ENCODE results near the gene PHACTR1. TPM values are rescaled to one million over a fixed set of nuclear protein-coding genes. Genes with fewer than 3 reads are reported as not detected.
"Not testable (repeated sequence)": the region's sequence is repeated elsewhere in the genome, so short reads cannot be mapped to it uniquely, and the experiment has no call there.

Gene PHACTR1
- total and polyA plus RNA-seq, 7 donors, result 0.60 to 7.5 (median 3.7) TPM

GRCh38 chr6:13157293-13157692 lies 440.7 kb downstream of the PHACTR1 start:
- intact Hi-C loops (cut with DNase I), result no loop called here

GRCh38 chr6:13159300-13159699 lies 442.7 kb downstream of the PHACTR1 start:
- Histone ChIP-seq H3K27ac (no peak overlapping the region), H3K36me3 (no peaks in the 10 kb centered on the region), H3K9me3 (no peaks in the 10 kb centered on the region), H3K4me3 (no peak overlapping the region), H3K4me1 (no peaks in the 10 kb centered on the region), H3K27me3 (no peaks in the 10 kb centered on the region)
- intact Hi-C loops (cut with DNase I), result no loop called here
- TF ChIP-seq EP300 (IDR thresholded peaks at IDR 0.05), result no peak
- TF ChIP-seq POLR2A (IDR thresholded peaks at IDR 0.05), result no peak
- 67 to 86% methylated on average over 3 of the region's 3 CpGs for WGBS, 2 donors
- DNase-seq, result no peak

More at GRCh38 chr6:13157293-13157692, 440.7 kb downstream of the PHACTR1 start:
- 93 to 96% methylated on average over 4 of the region's 4 CpGs for WGBS, 2 donors
- no peak for DNase-seq
- no peaks in the 10 kb centered on the region for H3K36me3 ChIP-seq
- no peak overlapping the region for H3K27ac ChIP-seq
- H3K4me1 ChIP-seq, result peaks cover 0 to 10% (median 3%) of the 10 kb centered on the region in 4 donors
- H3K4me3 ChIP-seq, result no peak overlapping the region
- no peaks in the 10 kb centered on the region for H3K9me3 ChIP-seq
- no peaks in the 10 kb centered on the region for H3K27me3 ChIP-seq
- TF ChIP-seq EP300 (IDR thresholded peaks at IDR 0.05), result no peak

GRCh38 chr6:13159822-13160221 lies 443.3 kb downstream of the PHACTR1 start:
- WGBS, 2 donors, result 95% methylated on average over 5 of the region's 5 CpGs
- intact Hi-C loops (cut with DNase I), result not testable (repeated sequence)

GRCh38 chr6:13163161-13163944 lies 446.8 kb downstream of the PHACTR1 start:
- Histone ChIP-seq H3K27ac (no peak overlapping the region), H3K4me3 (no peak overlapping the region), H3K27me3 (no peaks in the 10 kb centered on the region), H3K9me3 (no peaks in the 10 kb centered on the region), H3K4me1 (no peaks in the 10 kb centered on the region), H3K36me3 (no peaks in the 10 kb centered on the region)
- WGBS, 2 donors, result 69 to 84% methylated on average over 2 of the region's 2 CpGs
- intact Hi-C loops (cut with DNase I), result no loop called here
- no peak for TF ChIP-seq EP300 (IDR thresholded peaks at IDR 0.05)
- no peak for TF ChIP-seq POLR2A (IDR thresholded peaks at IDR 0.05)
- no peak for TF ChIP-seq POLR2AphosphoS5 (IDR thresholded peaks at IDR 0.05)
- no peak for TF ChIP-seq CTCF (IDR thresholded peaks at IDR 0.05)
- DNase-seq, result no peak

More at GRCh38 chr6:13159822-13160221, 443.3 kb downstream of the PHACTR1 start:
- not testable (repeated sequence) for DNase-seq, H3K36me3 ChIP-seq, H3K4me1 ChIP-seq, H3K27ac ChIP-seq, H3K9me3 ChIP-seq, H3K4me3 ChIP-seq, H3K27me3 ChIP-seq

- TF ChIP-seq EP300 (IDR thresholded peaks at IDR 0.05), result no peak
- no peak for TF ChIP-seq POLR2A (IDR thresholded peaks at IDR 0.05)
- TF ChIP-seq CTCF (IDR thresholded peaks at IDR 0.05), result no peak
- no peak for TF ChIP-seq POLR2AphosphoS5 (IDR thresholded peaks at IDR 0.05)
- H3K36me3 ChIP-seq, result no peaks in the 10 kb centered on the region
- H3K27ac ChIP-seq, result no peak overlapping the region
- H3K4me3 ChIP-seq, result no peak overlapping the region
- intact Hi-C loops (cut with DNase I), result no loop called here
- no peaks in the 10 kb centered on the region for H3K27me3 ChIP-seq
- no peaks in the 10 kb centered on the region for H3K9me3 ChIP-seq
- DNase-seq, result no peak
- WGBS, 2 donors, result 76 to 86% methylated on average over 8 of the region's 8 CpGs
- H3K4me1 ChIP-seq, result no peaks in the 10 kb centered on the region
Measured at GRCh38 chr6:13164291-13164690, 447.7 kb downstream of the PHACTR1 start.

GRCh38 chr6:13165502-13166172 lies 449.1 kb downstream of the PHACTR1 start:
- intact Hi-C loops (cut with DNase I), result no loop called here
- Histone ChIP-seq H3K27me3 (no peaks in the 10 kb centered on the region), H3K9me3 (no peaks in the 10 kb centered on the region), H3K4me3 (no peak overlapping the region), H3K36me3 (no peaks in the 10 kb centered on the region), H3K4me1 (no peaks in the 10 kb centered on the region), H3K27ac (no peak overlapping the region)
- no peak for TF ChIP-seq POLR2A (IDR thresholded peaks at IDR 0.05)
- WGBS, 2 donors, result 57 to 70% methylated on average over 10 of the region's 10 CpGs
- DNase-seq, result no peak
